OCI-LY3 (cell line): ENCODE measurements around the gene DOCK2.

ENCODE experiments used
- H2AFZ ChIP-seq: fragments of 200-600, 300-600 bp; shearing (Covaris generic); 2 replicates; pipeline ENCODE4 v1.6.0; 2014; ENCODE audit warnings: antibody characterized with exemption, low read depth, low read length
- H3K27ac ChIP-seq: fragments of 200-600, 300-600 bp; sonication (generic); 2 replicates; pipeline ENCODE4 v1.5.1; 2014; ENCODE audit warnings: mild to moderate bottlenecking, low read length, moderate library complexity, mixed read lengths
- H3K27me3 ChIP-seq: fragments of 200-600, 300-600 bp; sonication (generic); 2 replicates; pipeline ENCODE4 v1.6.1; 2014; ENCODE audit warnings: low read depth, low read length, mixed read lengths
- H3K36me3 ChIP-seq: fragments of 200-600, 300-600 bp; sonication (generic); replicated peaks from 2 replicates; pipeline ENCODE3; 2014; ENCODE audit warnings: low read depth, low read length, mixed read lengths
- H3K4me1 ChIP-seq: fragments of 300-600, 200-600 bp; sonication (generic); 2 replicates; pipeline ENCODE4 v1.6.1; 2014; ENCODE audit warnings: low read length, mixed read lengths
- H3K4me2 ChIP-seq: fragments of 200-600, 300-600 bp; sonication (generic); 2 replicates; pipeline ENCODE4 v1.6.1; 2014; ENCODE audit warnings: low read length, mixed read lengths
- H3K4me3 ChIP-seq: fragments of 300-600, 200-600 bp; sonication (generic); 2 replicates; pipeline ENCODE4 v1.5.1; 2014; ENCODE audit warnings: antibody characterized with exemption, mild to moderate bottlenecking, low read length, moderate library complexity
- H3K79me2 ChIP-seq: fragments of 300-600, 200-600 bp; shearing (Covaris generic); 2 replicates; pipeline ENCODE4 v1.6.1; 2014; ENCODE audit warnings: mild to moderate bottlenecking, low read length, mixed read lengths
- H3K9ac ChIP-seq: fragments of 300-600, 200-600 bp; shearing (Covaris generic); 2 replicates; pipeline ENCODE4 v1.6.0; 2014; ENCODE audit warnings: mild to moderate bottlenecking, low read length, moderate library complexity
- H3K9me3 ChIP-seq: fragments of 200-600, 300-600 bp; shearing (Covaris generic); 2 replicates; pipeline ENCODE4 v1.6.1; 2014; ENCODE audit warnings: low read length, mixed read lengths; ENCODE audit not compliant: insufficient read depth
- H4K20me1 ChIP-seq: fragments of 200-600, 300-600 bp; sonication (generic); 2 replicates; pipeline ENCODE4 v1.6.1; 2016; ENCODE audit warnings: low read length, mixed read lengths; ENCODE audit not compliant: insufficient read depth
- EZH2phosphoT487 ChIP-seq: fragments of 200-600 bp; shearing (Covaris generic); IDR thresholded peaks from 2 replicates; pipeline ENCODE4 v1.6.1; 2018; ENCODE audit warnings: antibody characterized with exemption, mixed run types, low read depth
- TF ChIP-seq, protein P1 (sequence below): fragments of 200-600, 300-600 bp; sonication (generic); IDR thresholded peaks from 2 replicates; pipeline ENCODE4 v1.5.1; 2014; ENCODE audit warnings: antibody characterized with exemption, low read length, low read depth

Gene DOCK2

GRCh38 chr5:169989365-169989764, 352.3 kb downstream of the DOCK2 start:
- no peak for TF ChIP-seq EZH2phosphoT487
- TF ChIP-seq, protein P1, sequence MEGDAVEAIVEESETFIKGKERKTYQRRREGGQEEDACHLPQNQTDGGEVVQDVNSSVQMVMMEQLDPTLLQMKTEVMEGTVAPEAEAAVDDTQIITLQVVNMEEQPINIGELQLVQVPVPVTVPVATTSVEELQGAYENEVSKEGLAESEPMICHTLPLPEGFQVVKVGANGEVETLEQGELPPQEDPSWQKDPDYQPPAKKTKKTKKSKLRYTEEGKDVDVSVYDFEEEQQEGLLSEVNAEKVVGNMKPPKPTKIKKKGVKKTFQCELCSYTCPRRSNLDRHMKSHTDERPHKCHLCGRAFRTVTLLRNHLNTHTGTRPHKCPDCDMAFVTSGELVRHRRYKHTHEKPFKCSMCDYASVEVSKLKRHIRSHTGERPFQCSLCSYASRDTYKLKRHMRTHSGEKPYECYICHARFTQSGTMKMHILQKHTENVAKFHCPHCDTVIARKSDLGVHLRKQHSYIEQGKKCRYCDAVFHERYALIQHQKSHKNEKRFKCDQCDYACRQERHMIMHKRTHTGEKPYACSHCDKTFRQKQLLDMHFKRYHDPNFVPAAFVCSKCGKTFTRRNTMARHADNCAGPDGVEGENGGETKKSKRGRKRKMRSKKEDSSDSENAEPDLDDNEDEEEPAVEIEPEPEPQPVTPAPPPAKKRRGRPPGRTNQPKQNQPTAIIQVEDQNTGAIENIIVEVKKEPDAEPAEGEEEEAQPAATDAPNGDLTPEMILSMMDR = no peak
- Histone ChIP-seq H3K9me3 (no peaks in the 10 kb centered on the region), H3K4me3 (no peak overlapping the region), H3K4me1 (no peaks in the 10 kb centered on the region), H3K27me3 (no peaks in the 10 kb centered on the region), H3K36me3 (peaks cover 24% of the 10 kb centered on the region), H4K20me1 (no peaks in the 10 kb centered on the region), H3K27ac (no peak overlapping the region), H3K4me2 (no peak overlapping the region), H3K9ac (no peak overlapping the region), H3K79me2 (no peaks in the 10 kb centered on the region), H2AFZ (no peak overlapping the region)

DNA sequence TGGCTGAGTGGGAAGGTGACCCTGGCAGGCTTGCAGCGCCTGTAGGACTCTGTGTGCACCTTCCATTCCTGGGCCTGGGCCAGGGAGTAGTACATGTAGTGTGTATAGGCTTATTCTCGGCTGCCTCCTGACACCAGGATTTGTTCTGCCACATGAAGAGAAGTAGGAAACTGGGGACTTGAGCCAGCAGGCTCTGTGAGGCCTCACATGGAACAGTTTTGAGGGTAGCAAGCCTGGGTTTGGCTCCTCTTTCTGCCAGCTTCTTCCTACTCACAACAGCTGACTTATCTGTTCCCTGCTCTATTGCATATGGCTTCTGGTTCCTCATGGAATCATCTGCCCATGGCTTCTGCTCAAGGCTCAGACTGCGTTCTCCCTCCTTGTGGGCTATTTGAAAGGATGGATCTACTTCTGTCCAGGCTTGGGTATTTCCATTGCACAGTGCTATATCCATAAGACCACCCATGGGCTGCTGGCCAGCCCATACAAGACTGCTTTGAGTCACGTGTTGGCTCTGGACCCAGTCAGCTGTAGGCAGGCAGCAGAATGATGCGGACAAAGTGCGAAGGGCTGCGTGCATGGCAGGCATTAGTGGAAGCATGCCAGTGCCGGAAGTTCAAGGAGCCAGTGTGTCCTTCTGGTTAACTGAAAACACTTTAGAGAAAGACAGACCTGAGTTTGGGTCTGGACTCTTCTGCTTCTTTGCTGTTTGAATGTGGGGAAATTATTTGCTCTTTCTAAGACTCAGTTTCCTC, 354.2 kb downstream of the DOCK2 start:
- Histone ChIP-seq H3K9ac (no peak overlapping the region), H3K36me3 (peaks cover 24% of the 10 kb centered on the region), H2AFZ (no peak overlapping the region), H4K20me1 (no peaks in the 10 kb centered on the region), H3K4me2 (no peak overlapping the region), H3K4me3 (no peak overlapping the region), H3K27me3 (no peaks in the 10 kb centered on the region), H3K4me1 (no peaks in the 10 kb centered on the region), H3K79me2 (no peaks in the 10 kb centered on the region), H3K27ac (no peak overlapping the region), H3K9me3 (no peaks in the 10 kb centered on the region)
- TF ChIP-seq, protein P1 = no peak
- TF ChIP-seq EZH2phosphoT487 = no peak

- no peaks in the 10 kb centered on the region for H4K20me1 ChIP-seq
- H3K27me3 ChIP-seq = no peaks in the 10 kb centered on the region
- H3K27ac ChIP-seq = no peak overlapping the region
- no peaks in the 10 kb centered on the region for H3K4me1 ChIP-seq
- H3K9me3 ChIP-seq = no peaks in the 10 kb centered on the region
- H3K4me2 ChIP-seq = no peak overlapping the region
- peaks cover 12% of the 10 kb centered on the region for H3K36me3 ChIP-seq
- no peak for TF ChIP-seq EZH2phosphoT487
- TF ChIP-seq, protein P1 = no peak
- no peak overlapping the region for H2AFZ ChIP-seq
- no peaks in the 10 kb centered on the region for H3K79me2 ChIP-seq
- no peak overlapping the region for H3K9ac ChIP-seq
- H3K4me3 ChIP-seq = no peak overlapping the region
These were observed 355.9 kb downstream of the DOCK2 start for GRCh38 chr5:169992789-169993484.

GRCh38 chr5:169993485-169993790, 356.4 kb downstream of the DOCK2 start:
- Histone ChIP-seq H3K79me2 (no peaks in the 10 kb centered on the region), H3K27me3 (no peaks in the 10 kb centered on the region), H4K20me1 (no peaks in the 10 kb centered on the region), H3K27ac (no peak overlapping the region), H2AFZ (no peak overlapping the region), H3K4me2 (no peak overlapping the region), H3K4me1 (no peaks in the 10 kb centered on the region), H3K9ac (no peak overlapping the region), H3K36me3 (peaks cover 14% of the 10 kb centered on the region), H3K4me3 (no peak overlapping the region), H3K9me3 (no peaks in the 10 kb centered on the region)
- TF ChIP-seq, protein P1 = no peak
- no peak for TF ChIP-seq EZH2phosphoT487
